Muscle of arm (tissue), 12 donors: ENCODE measurements around the gene BCL2L11. TPM values are rescaled to one million over a fixed set of nuclear protein-coding genes. Genes with fewer than 3 reads are reported as not detected.

Experiments used
- DNase-seq: peaks from one replicate; pipeline ENCODE4 v3.0.0-alpha.2; 2013
- polyA plus RNA-seq, 12 donors: library from polyadenylated mRNA; unstranded; fragments of 120-200 nt; gene quantifications; one replicate each; pipeline ENCODE4 v1.2.1, GENCODE V29; 2013; ENCODE audit not compliant: insufficient read length in 12 of 12

BCL2L11 gene
- polyA plus RNA-seq, 12 donors, result 7.5 to 61.4 (median 10.0) TPM; not detected in 1

DNA sequence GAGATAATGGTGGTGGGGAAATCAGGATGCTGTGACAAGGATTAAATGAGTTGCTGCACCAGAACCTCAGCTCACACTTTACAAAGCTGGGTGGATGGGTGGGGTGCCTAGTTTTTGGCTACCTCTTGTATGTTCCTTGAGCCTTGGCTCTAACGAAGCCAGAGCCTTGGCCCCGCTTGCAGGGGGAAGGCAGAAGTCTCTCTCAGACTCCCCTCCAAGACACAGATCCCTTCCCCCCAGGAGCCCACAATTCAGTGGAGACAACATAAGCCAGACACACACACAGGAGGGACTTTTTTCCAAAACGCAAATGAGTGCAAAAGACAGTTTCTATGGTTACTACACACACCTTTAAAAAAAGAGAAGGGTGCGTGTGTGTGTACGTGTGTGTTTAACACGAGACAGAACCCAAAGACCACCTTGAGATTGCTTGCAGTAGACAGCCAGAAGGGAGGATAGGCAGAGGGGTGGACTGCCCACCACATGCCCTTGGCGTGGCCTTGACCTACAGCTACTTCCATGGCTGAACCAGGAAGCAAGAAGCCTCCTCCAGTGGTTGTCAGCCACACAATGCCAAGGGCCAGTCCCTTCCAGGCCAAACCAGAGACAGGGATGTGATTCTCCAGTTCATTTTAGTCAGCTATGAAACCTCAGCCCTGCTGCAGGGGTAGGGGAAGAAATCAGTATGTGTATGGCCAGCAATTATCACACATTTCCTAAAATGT lies 70.3 kb downstream of the BCL2L11 start:
- no peak for DNase-seq

DNA sequence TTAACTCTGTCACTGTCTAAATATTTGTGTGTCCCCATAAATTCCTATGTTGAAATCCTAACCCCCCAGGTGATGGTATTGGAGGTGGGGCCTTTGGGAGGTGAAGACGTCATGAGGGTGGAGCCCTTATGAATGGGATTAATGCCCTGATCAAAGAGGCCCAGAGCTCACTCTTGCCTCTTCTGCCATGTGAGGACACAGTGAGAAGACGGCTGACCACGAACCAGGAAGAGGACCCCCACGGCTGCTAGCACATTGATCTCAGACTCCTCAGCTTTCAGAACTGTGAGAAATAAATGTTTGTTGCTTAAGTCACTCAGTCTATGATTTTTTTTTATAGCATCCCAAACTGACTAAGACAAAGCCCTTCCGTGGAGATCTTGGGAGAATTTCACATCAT lies 71.2 kb downstream of the BCL2L11 start:
- DNase-seq, result no peak

DNA sequence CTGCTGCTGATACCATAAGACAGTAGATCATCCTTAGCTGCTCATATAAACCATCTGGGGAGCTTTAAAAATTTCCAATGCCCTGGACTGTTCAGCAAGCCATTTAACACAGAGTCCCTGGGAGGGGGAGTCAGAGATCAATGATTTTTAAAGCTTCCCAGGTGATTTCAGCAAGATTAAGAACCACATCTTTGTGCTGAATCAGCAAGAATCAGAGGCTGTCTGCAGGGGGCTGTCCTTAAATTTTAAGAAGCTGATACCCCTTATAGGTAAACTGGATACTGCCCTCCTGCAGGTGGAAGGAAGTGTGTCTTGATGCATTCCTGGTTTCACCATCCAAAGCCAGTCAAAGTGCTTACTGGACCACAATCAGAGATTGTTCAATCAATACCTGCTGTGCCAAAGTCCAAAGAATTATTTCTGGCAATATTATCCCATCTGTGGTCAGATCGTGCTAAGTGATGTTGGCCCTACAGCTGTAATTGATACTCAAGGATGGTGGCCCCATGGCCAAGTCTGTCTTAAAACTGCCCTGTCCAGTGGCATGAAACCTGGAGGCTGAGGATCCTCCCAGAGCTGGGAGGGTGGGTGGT lies 72.2 kb downstream of the BCL2L11 start:
- DNase-seq, result no peak

DNA sequence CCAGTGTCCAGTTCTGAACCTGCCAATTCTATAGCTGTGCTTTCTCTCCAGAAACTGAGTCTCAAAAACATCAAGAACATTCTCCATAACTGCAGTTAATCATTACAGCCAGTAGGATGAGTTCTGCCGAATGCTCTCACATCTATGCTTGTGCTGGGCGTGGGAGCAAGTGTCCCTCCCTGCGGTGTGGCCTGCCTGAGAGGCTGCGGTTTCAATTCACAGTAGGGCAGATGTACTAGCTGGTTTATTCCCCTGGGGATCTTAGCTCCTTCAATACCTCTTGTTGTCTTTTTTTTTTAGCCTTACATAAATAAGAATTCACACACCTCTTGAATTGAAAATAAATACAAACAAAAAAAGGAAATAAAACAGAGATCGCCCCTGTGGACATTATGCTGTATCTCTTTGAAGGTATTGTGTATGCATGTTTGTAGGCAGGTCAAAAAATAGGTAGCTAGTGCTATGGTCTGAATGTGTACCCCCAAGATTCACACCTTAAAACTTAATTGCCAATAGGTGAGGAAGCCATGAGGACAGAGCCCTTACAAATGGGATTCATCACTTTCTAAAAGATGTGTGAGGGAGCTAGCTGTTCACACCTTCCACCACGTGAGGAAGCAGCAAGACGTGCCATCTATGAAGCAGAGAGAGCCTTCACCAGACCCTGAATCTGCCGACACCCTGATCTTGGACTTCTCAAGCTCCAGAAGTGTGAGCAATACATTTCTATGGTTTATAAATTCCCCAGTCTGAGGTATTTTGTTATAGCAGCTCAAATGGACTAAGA lies 74.3 kb downstream of the BCL2L11 start:
- DNase-seq, result no peak

DNA sequence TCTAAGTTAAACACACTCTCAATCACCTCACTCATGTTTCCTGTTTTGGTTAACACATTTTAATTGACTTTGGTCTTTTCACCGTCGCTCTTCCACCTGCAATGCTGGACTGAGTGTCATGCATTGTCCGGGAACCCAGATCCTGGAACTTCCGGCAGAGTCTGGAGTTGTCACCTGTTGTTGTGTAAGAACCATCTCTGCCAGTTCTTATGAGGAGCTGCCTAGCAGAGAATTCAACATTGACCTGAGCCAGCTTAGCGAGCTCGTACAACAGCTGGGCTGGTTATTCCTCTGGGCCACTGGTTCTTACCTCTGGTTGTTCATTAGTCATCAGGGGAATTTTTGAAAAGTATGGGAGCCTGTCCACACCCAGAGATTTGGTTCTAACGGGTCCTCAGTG lies 75.7 kb downstream of the BCL2L11 start:
- no peak for DNase-seq

DNA sequence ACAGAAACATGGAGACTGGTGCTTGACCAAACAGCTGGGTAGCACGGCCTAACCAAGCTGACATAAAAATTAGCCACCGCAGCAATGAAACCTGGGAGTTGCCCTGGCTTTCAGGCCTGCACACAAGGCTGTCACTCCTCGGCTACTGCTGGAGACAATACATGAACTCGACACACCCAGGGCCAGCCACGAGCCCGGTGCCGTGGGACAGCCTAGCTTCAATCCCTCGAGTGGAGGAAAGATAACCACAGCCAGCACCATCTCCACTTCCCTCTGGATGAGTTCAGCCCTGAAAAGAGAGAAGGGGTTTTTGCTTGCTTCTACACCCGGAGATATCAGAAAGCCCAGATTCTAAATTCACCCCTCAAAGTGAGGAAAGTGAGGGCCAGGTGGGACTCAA lies 78.0 kb downstream of the BCL2L11 start:
- DNase-seq, result no peak

DNA sequence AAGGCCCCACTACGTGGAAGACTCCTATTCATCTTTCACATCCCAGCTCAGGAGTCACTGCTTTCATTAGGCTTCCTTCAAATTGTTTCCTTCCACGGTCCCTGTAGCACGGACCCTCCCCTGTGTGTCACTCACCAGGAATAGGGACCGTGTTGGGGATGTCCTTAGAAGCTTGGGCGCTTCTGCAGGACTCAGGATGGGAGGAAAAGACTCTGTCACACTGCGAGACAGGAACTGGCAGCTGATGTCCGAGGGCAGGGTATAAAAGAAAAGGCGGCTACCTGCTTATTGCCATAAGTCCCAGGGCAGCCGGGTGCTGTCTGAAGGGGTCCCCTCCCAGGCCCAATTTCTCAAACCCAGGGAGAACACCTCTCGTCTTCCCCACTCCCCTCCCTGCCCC lies 79.1 kb downstream of the BCL2L11 start:
- no peak for DNase-seq

DNA sequence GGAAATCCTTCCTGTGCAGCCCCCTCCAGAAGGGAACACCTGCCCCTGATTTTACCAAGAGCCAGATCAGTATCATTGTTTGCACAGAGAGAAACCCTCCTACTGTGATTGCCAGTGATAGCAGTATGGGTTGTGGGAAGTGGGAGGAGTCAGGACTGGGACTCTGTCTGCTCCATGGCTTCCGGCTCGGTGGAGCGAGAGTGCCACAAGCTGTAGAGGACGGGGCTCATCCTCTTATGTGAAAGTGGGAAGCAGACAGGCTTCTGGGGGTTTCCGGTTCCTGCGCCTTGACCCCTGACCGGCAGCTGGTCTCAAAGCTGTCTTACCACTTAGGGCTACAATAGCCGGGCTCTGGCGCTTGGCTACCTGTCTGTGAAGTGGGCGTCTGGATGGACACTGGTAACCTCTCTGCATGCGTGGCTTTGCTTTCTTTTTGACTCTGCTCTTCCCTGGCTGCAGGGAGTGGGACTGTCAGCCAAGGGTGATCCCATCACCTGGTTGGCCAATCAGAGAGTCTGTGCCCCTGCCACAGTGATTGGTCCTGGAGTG lies 79.7 kb downstream of the BCL2L11 start:
- DNase-seq, result no peak

DNA sequence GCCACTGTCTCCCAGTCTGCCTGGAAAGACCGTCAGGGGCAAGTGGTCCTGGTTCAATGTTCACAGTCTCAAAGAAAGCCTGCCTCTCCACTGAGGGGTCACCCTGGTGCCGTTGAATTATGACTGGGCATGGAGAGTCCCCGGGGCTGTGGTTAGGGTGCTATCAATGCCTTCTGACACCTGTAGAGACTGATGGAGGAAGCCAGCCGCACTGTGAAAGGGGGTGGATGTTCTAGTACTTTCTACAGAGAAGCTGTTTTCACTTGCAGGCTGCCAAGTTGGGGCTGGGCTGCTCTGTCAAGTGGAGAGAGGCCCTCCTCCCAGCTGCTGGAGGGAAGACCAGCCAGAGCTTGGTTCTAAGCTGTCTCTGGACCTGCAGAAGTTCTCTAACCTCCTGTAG lies 80.5 kb downstream of the BCL2L11 start:
- DNase-seq, result no peak

DNA sequence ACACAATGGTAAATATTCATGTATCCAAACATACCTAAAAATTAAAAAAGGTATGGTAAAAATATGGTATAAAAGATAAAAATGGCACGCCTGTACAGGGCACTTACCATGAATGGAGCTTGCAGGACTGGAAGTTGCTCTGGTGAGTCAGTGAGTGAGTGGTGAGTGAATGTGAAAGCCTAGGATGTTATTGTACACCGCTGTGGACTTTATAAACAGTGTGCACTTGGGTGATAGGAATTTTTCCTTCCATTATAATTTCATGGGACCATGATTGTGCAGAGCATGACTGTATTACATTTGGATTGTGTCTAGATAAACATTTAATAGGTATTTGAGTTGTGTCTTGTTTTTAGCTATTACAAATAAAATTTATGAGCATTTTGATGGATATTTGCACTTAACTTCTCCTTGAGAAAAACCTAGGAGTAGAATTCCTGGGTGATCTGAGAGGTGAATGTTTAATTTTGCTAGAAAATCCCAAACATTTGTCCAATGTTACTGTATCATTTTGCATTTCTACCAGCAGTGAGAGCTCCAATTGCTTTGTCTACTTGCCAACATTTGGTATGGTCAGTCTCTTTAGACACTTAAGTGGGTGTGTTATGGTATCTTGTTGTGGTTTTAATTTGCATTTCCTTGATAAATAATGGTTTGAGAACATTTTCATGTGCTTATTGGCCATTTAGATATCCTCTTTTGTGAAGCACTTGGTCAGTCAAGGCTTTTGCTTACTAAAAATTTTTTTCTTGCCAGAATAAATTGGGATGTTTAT lies 81.7 kb downstream of the BCL2L11 start:
- DNase-seq, result no peak

DNA sequence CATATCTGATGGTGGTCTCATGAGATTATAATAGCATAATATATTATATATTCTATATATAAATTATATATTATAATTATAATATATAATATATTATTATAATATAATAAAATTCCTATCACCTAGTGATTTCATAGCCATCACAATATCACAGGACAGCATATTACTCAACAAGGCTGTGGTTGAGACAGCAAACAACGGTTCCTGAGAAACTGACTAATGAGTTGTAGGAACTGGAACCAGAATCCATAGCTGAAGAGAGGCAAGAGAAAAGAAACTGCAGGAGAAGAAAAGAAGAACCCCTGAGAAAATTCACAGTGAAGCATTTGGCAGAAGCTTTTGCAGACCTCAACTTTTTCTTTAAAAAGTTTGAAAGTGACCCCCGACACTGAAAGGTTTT lies 84.0 kb downstream of the BCL2L11 start:
- no peak for DNase-seq

DNA sequence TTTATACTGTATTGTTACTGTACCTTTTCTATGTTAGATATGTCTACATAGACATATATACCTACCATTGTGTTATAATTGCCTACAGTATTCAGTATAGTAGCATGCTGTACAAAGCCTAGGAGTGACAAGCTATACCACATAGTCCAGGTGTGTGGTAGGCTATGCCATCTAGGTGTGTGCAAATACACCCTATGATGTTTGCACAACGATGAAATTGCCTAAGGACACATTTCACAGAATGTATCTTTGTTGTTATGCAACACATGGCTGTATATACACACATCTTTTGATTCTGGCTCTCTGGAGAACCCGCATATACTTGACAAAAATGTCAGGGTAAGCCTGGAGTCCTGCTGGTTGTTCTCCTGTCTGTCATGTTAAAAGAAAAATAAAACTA lies 85.1 kb downstream of the BCL2L11 start:
- DNase-seq, result no peak

DNA sequence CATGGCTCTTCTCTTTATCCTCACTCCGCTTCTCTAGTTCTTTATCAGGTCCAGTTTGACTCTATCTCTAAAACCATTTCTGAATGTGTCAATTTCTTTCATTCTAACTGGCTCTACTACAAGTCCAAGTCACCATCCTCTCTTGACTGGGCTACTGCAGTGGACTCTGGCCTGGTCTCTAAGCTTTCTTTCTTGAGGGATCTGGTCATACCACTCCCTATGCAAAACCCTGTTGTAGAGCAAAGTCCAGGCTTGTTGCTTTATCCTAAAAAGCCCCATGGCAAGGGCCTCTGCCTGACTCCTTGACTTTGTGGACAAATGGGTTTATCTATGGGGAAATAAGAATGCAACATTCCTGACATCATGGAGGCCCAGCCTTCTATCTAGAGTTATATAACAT lies 87.1 kb downstream of the BCL2L11 start:
- DNase-seq, result no peak

DNA sequence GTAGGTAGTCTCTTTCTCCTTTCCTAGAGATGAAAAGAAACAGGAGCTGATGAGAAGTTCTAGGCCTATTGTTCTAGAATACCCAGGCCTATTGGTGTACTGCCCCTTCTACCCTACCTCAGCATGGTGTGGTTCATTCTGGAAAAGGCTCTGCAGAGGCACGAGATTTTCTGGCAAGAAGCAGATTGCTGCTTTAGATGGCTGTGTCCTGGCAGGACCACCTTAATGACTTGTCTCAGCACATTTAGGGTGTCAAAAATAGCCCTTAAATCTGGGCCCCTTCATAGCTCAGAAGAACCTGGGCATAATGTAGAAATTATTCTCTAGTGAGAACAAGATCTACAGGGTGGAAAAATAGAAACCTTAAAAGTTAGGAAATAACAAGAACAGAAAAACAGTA lies 87.9 kb downstream of the BCL2L11 start:
- no peak for DNase-seq

DNA sequence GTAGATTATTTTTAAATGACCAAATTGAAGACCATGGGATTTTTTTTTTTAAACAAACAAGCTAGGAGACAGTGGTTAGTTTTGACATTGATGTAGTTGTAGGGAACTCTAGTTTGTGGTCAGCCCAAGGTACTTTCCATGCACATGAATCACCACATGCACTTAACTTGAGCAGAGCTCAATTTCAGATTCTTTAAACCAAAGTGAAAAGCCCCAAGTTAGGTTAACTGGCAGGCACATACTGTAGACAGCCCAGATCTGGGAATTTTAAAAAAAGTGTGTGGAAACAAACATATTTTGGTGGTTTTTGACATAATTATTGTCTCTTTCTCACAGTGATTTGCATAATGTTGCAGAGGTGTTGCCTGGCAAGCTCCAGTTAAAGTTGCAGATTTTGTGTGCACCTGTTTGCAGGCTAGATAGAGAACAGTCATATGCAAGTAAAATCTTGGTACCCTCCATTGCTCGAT lies 88.4 kb downstream of the BCL2L11 start:
- DNase-seq, result no peak

DNA sequence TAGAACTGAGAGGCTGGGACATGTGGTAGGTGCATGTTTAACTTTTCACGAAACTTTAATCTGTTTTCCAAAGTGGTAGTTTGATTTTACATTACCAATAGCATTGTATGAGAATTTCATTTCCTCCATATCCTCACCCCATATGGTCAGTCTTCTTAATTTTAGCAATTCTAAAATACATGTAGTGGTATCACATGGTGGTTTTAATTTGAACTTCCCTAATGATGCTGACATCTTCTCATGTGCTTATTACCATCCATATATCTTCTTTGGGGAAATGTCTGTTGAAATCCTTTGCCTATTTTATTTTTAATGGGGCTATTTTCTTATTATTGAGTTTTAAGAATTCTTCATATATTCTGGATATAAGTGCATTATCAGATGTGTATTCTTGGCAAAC lies 89.3 kb downstream of the BCL2L11 start:
- DNase-seq, result no peak

DNA sequence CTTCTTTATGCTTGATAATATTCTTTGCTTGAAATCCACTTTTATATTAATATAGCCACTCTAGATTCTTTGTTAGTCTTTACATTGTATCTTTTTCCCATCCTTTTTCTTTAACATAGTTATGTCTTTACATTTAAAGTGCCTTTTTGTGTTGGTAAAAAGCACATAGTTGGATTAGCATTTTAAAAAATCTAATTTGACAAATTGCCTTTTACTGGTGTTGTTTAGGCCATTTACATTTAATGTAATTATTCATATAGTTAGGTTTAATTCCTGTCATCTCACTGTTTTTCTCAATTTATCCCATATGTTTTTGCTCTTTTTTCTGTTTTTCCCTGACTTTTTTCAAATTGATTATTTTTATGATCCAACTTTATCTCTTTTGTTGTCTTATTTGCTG lies 93.2 kb downstream of the BCL2L11 start:
- no peak for DNase-seq

DNA sequence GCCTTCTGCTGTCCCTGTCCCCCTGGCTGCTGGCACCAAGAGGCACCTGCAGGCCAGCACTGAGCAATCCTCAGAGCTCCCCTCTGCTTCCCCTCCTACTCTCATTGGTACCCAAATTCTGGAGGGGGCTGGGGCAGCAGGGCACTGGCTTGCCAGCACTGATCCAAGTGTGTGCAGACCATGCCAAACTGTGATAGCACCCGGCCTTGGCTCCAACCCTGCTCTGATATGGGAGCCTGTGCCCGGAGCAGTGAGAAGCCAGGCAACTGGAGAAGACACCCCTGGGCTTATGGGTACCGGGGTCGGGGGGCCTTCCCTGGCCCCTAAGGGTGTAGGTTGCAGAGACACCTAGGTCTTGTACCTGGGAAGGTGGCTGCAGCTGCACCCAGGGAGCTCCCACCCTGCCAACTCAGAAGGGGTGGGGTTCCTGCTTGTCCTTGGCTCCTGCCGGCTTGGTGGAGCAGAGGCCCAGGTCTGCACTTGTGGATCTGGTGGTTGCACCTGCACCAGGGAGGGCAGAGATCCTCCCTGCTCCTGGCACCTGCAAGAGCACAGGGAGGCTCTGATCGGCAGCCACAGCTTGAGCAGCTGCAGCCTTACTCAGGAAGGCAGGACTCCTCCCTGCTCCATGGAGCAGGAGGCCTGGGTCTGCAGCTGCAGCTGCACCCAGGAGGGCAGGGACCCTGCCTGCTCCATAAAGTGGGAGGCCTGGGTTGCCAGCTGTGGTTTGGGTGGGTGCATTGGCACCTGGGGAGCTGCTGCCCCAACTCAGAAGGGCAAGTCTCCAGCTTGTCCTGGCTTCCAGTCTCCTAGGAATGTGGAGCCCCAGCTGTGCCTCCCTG lies 96.3 kb downstream of the BCL2L11 start:
- no peak for DNase-seq
